GM18526 (cell line): ENCODE data around the gene ZNF362.

Experiments used
- POLR2A ChIP-seq: IDR thresholded peaks from 3 replicates; pipeline ENCODE4 v1.6.1; 2011; ENCODE audit not compliant: insufficient read length; ENCODE audit errors: extremely low read depth

Gene ZNF362

GRCh38 chr1:33320619-33321165 is 64.4 kb downstream of the ZNF362 start, which contains the start of gene A3GALT2:
A3GALT2 (minus strand) TSS chr1:33321098; CDS start chr1:33321098, 0 bp downstream.
- TF ChIP-seq POLR2A: no peak

- no peak for TF ChIP-seq POLR2A
Measured at GRCh38 chr1:33321178-33321577, 64.9 kb downstream of the ZNF362 start.

GRCh38 chr1:33322109-33322508 is 65.8 kb downstream of the ZNF362 start:
- no peak for TF ChIP-seq POLR2A

- no peak for TF ChIP-seq POLR2A
Measured at GRCh38 chr1:33322870-33323585, 66.7 kb downstream of the ZNF362 start.

- TF ChIP-seq POLR2A: no peak
Measured at GRCh38 chr1:33323663-33324477, 67.6 kb downstream of the ZNF362 start.

- TF ChIP-seq POLR2A: no peak
Measured at GRCh38 chr1:33324677-33325575, 68.6 kb downstream of the ZNF362 start.

GRCh38 chr1:33326785-33327184 is 70.5 kb downstream of the ZNF362 start:
- no peak for TF ChIP-seq POLR2A

- TF ChIP-seq POLR2A: no peak
Measured at GRCh38 chr1:33327587-33328325, 71.5 kb downstream of the ZNF362 start.

GRCh38 chr1:33328817-33329216 is 72.5 kb downstream of the ZNF362 start:
- no peak for TF ChIP-seq POLR2A

- no peak for TF ChIP-seq POLR2A
Measured at GRCh38 chr1:33329600-33330305, 73.5 kb downstream of the ZNF362 start.

- no peak for TF ChIP-seq POLR2A
Measured at GRCh38 chr1:33330361-33330890, 74.1 kb downstream of the ZNF362 start.

GRCh38 chr1:33330906-33331305 is 74.6 kb downstream of the ZNF362 start:
- TF ChIP-seq POLR2A: no peak
